Cortex of kidney (tissue), 1 donor: ENCODE results near the gene SZT2.
A peak's percentile ranks its signal among the peaks of the same experiment; 100 is the strongest.

Experiments used
- DNase-seq: peaks from one replicate; lab custom pipeline; 2025; lab: John Stamatoyannopoulos, UW

The SZT2 gene

DNA sequence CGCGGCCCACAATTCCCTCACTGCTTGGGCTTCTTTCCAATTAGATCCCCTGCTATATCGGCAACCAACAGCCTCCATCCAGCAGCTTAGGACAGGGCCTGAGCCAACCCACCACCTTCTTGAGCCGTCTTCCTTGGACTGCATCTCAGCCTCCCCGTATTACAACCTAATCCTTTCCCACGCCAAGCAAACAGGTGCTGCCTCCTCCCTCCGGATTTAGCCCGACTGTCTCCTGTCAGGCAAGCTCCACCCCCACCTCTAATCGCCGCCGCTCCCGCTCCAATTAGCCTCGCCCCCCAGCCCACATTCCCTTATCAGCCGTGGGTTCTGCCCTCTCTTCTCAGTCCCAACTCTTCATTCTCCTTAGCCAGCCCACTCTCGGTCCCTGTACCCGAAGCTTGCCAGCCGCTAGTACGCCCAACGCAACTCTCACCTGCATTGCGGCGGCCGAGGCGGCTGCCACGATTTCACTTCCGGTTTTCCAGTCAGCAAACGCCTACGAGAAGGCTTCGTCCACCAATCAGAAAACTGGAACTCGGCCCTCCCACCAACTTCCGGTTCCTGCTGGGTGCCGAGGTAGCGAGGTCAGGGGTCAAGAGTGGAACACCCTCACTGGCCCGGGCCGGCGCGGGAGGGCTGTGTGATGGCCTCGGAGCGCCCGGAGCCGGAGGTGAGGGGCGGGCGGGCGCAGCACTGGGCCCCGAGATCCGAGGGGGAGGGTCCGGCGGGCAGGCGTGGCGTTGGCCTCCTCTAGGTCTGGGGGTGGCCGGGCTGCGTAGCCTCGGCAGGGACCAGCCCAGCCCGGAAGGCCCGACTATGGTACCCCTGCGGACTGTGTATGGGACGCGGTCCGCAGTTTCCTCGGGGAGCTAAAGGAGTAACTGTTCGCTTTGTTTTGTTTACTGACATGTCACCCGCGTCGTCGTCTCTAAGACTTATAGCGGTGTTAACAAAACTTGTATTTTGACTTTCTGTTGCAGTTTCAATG, at the start of gene SZT2, which contains the start of gene MED8:
SZT2 (plus strand) TSS at position 574 of the 988 bp plus-strand sequence; CDS start at position 644, 70 bp downstream.
MED8 (minus strand) TSS at position 475 of the 988 bp plus-strand sequence; CDS start at position 439, 36 bp downstream.
- no peak for DNase-seq

DNA sequence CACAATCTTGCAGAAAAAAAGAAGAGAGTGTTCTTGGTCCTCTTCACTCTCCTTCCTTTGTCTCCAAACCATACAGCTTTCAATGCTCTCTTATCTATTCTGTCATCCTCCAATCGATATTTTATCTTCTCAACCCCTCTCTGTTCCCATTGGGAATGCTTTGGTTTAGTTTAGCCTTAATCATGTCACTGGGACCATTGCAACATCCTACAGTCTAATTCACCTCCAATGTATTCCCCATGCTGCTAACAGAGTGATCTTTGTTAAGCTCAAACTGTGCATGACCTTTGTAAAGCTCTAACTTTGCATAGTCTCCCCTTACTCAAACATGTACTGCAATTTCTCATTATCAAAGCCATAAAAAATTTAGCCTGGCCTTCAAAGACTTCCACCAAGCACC, 49.1 kb upstream of the SZT2 start:
- DNase-seq, result no peak

DNA sequence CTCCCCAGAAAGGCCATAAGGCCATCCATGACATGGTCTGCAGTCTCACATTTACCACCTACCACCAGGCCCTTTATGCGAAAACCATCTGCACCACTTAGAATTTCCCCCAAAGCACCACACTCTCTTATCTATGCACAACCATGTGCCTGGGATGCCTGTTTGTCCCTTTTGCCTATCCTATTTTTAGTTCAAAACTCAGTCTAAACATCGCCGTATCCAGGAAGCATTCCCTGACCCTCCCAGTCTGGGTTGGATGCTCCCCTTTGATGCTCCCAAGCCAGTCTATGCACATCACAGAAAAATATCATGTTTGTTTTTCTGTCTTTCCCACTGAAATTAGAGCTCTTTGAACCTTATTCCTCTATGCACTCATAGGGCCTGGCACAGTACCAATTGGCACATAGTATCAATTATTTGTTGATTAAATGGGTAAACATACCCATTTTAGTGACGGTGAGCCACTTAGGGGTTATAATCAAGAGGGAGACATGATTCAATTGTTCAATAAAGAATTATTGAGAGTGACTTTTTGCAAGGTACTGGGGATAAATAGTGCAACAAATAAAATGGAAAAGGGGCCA, 45.3 kb upstream of the SZT2 start:
- no peak for DNase-seq

DNA sequence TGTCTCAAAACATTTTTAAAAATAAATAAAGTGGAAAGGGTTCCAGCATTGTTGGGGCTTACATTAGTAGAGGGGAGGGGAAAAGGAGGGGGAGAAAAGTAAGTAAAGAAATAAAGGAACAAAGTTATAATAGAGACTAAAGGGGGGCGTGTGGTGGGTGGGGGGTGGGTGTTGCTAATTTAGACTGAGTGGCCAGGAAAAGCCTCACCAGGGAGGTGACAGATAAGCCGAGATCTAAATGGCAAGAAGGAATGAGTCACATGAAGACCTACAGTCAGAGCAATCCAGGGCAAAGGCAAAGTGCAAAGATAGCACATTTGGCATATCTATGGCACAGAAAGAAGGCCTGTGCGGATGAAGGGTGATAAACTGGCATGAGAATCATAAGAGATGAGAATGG, 44.6 kb upstream of the SZT2 start:
- DNase-seq, result no peak

DNA sequence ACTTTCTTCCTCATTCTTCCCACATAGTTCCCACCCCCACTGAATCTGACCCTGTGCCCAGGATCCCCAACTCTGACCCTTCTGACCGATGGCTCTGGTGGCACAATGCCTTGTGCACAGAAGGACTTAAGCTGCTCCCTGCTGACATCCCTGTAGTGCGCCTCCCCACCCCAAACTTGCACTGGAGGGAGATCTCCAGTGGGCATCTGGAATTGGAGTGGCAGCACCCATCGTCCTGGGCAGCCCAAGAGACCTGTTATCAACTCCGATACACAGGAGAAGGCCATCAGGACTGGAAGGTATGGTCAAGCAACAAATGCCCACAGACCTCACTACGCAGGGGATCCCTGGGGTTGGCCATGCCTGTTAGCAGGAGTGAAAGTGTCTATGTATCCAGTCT, 43.1 kb upstream of the SZT2 start:
- DNase-seq, result no peak

DNA sequence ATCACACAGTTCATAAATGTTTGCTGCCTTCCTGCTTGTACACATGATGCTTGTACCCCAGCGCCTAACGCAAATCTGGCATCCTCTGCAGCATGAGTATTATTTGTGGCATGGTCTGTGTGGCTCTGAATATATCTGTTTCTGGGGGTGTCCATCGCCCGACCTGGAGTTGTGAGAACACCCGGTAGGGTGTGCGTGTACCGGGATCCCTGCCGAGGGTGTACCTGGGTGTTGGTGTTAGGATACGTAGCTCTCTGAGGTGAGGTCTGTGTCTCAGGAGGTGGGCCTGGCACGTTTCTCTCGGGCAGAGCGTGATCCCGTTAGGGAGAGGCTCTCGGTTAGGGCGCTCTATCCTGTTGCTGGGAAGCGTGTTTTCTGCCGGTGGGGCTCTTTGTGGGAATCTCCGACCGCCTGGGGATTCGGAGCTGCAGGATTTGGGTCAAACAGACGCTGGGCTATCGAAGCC, 41.3 kb upstream of the SZT2 start:
- no peak for DNase-seq

DNA sequence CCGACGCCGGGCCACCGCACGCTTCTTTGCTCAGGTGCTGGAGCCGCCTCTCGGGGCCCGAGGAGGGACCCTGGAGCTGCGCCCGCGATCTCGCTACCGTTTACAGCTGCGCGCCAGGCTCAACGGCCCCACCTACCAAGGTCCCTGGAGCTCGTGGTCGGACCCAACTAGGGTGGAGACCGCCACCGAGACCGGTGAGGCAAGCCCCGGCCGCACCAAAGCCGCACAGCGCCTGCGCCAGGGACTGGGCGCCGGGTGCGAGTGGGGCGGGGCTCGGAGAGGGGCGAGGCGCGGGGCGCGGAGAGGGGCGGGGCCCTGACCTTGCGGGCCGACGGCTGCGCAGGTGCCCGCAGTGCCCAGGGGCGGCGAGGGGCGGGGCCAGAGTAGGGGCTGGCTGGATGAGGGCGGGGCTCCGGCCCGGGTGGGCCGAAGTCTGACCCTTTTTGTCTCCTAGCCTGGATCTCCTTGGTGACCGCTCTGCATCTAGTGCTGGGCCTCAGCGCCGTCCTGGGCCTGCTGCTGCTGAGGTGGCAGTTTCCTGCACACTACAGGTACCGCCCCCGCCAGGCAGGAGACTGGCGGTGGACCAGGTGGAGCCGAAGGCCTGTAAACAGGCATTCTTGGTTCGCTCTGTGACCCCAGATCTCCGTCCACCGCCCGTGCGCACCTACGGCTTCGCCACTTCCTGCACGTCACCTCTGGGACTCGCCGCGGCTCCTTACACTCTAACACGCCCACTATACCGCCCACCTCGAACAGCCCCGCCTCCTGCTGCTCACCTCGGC, 40.7 kb upstream of the SZT2 start:
- DNase-seq, result peak; percentile 40

DNA sequence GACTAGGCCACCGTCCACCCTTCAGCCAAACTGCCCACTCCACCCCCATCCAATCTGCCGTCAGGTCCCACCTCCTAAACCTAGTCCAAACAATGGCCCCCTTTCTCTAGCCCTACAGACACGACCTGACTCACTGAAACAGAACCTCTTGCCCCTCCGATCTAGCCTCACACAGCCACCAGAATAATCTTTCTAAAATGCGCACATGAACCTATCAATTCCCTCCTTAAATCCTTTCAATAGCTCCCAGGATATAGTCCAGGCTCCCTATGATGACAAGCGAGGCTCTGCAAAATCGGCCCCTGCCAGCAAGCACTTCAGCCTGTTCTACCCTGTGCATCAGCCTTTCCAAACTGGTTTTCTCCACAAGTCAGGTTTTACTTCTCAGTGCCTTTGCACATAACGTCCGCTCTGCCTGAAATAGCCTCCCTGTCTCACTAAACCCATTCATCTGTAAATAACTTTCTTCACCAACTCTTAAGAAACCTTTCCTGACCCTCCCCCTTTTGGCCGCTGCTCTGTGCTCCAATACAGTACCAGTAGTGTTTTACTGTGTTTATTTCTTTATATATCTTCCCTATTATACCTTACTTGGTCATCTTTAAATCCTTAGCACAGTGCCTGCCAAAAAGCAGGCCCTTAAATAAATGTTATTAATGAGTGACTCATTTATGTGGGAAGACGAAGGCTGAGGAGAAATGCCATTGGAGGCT, 39.9 kb upstream of the SZT2 start:
- no peak for DNase-seq

DNA sequence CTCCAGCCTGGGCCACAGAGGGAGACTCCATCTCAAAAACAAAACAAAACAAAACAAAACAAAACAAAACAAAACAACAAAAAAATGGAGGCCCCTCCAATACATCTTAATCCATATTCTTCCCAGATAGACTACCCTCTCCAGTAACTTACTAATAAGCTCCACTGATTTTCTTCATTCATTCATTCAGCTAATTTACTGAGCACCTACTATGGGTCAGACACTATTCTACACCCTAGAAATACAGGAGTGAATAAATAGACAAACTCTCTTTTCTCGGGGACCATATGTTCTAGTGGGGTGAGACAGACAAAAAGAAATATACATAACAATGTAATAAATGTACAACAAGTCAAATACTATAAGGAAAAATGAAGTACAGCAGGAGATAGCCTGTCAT, 38.7 kb upstream of the SZT2 start:
- DNase-seq, result no peak

DNA sequence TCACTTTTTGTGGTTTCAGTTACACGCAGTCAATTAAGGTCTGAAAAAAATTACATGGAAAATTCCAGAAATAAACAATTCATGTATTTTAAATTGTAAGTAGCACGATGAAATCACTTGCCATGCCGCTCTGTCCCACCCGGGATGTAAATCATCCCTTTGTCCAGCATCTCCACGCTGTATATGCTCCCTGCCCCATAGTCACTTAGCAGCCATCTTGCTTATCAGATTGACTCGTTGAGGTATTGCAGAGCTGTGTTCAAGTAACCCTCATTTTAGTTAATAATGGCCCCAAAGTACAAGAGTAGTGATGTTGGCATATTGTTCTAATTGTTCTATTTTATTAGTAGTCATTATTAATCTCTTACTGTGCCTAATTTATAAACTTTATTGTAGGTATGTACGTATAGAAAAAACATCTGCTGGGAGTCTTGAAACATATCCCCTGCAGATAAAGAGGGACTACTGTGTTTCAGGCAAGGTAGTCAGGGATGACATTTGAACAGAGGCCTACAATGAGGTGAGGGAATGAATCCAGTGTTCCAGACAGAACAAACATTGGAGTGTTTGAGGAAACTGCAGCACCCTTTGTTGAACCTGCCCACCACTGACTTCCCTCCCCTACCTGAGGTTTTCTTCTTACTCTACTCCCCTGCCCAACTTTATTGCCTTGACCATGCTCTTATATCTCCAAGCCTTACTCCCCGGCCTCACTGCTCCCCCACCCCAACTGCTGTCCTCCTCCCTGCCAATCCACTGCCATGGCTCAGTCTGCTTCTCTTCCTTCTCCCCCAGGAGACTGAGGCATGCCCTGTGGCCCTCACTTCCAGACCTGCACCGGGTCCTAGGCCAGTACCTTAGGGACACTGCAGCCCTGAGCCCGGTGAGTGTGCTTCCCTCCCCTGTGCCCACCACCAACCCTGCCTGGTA, 38.0 kb upstream of the SZT2 start:
- DNase-seq, result no peak

DNA sequence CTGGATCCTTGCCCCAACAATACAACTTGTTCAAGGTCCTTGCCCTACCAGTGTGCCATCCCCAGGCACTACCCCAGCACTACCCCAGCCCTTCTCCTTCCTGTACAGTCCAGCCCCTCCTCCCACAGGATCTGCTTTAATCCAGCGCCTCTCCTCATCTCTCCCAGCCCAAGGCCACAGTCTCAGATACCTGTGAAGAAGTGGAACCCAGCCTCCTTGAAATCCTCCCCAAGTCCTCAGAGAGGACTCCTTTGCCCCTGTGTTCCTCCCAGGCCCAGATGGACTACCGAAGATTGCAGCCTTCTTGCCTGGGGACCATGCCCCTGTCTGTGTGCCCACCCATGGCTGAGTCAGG, 37.4 kb upstream of the SZT2 start:
- DNase-seq, result no peak

DNA sequence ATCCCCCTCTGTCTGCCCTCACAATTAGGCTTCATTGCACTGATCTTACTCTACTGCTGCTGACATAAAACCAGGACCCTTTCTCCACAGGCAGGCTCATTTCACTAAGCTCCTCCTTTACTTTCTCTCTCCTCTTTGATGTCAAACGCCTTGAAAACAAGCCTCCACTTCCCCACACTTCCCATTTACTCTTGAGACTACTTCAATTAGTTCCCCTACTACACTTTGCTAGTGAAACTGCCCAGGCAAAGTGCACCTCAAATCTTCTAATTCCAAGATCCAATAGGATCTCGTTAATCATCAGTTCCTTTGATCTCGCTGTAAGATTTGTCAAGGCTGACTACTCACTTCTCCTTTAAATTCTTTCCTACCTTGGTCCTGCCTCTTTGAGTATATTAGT, 36.8 kb upstream of the SZT2 start:
- DNase-seq, result no peak

DNA sequence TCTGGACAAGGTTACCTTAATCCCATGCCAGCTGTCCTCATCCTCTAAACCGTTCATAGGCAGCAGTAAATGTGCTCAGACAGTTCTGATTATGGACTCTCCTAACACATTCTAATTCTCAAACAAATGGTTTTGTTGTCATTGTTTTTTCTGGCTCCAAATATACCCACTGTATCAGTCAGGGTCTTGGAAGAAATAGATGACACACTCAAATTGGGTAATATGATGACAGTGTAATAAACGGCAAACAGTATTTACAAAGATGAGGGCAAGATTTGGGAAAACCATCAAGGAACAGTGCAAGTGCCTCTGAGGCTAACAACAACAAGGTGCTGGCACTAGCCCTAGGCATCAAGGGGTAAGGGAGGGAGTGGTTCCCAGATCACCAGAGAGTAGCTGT, 35.2 kb upstream of the SZT2 start:
- no peak for DNase-seq

DNA sequence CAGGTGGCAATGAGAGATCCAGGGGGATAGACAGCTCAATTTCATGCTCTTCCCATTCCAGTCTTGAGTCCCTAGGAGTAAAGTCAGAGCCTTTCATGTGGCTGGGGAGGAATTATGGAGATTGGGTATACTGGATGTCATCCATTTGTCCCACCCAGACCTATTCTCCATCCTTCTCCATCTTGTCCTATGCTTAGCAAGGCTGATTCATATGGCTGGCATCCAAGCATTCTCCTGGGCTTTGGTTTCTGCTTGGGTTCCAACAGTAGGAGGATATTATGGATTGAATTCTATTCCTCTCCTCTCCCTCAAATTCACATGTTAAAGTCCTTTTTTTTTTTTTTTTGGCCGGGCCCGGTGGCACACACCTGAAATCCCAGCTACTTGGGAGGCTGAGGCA, 34.8 kb upstream of the SZT2 start:
- no peak for DNase-seq

DNA sequence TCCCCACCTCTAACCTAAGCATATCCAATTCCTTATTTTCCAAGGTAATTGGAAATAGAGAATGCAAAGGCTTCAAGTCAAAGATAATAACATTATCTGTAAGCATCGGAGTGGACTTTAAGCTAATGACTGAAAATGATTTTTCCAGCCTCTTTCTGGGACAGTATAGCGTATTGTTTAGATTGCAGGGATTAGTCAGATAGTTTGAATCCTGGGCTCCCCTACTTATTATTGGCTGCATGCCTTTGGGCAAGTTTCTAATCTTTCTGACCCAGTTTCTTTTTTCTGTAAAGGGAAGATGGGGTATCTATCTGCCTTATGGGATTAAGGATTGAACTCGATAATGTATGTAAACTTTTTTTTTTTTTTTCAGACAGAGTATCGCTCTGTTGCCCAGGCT, 32.4 kb upstream of the SZT2 start:
- no peak for DNase-seq

DNA sequence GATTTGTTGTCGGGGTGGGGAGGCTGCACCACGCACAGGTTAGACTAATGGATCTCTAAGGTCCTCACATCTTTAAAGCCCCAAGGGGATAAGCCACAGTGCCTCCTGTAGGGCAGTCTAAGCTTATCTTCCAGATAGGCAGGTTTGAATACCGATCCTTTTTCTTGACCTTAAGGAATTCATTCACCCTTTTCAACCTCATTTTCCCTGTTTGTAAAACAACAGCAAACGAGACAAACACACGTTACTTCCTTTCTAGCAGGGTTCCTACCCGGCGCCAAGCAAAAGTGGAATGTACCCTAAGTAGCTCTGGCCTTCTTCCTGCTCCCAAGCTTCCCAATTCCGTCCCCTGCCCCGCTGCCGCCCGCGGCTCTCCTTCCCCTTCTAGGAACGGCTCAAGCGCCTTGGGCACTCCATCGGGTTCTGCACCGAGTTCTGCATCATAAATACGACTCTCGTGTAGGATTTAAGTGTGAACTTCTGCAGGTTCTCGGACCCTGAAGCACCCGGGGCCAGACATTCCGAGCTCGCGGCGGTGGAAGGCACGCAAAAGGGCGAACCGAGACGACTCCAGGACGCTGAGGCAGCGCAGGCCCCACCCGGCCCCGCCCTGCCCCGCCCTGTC, 31.5 kb upstream of the SZT2 start:
- DNase-seq, result no peak

DNA sequence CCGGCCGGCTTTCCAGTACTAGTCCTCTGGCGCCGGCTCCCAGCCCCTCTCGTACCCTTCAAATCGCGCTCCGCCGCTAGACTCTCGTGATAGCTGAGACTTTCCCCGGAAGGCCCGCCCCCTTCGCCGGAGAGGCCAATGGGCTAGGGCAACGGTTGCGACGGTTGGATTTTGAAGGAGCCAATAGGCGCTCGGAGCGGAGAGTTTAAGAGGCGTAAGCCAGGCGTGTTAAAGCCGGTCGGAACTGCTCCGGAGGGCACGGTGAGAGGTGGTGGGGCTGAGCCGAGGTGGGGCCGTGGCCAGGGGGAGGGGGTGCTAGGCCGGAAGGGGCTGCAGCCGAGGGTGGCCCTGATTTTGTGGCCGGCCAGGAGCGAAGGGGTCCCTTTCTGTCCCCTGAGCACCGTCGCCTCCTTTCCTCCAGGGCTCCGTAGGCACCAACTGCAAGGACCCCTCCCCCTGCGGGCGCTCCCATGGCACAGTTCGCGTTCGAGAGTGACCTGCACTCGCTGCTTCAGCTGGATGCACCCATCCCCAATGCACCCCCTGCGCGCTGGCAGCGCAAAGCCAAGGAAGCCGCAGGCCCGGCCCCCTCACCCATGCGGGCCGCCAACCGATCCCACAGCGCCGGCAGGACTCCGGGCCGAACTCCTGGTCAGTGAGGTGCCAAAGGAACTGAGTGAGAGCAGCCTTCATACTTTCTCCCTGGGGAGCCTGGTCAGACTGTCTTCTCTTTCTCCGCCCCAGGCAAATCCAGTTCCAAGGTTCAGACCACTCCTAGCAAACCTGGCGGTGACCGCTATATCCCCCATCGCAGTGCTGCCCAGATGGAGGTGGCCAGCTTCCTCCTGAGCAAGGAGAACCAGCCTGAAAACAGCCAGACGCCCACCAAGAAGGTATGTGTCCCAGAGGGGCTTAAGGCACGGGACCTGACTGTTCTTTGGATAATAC, 30.7 kb upstream of the SZT2 start, which contains the start of gene CDC20:
CDC20 (plus strand) TSS at position 236 of the 948 bp plus-strand sequence; CDS start at position 471, 235 bp downstream.
- peak; percentile 49 for DNase-seq

DNA sequence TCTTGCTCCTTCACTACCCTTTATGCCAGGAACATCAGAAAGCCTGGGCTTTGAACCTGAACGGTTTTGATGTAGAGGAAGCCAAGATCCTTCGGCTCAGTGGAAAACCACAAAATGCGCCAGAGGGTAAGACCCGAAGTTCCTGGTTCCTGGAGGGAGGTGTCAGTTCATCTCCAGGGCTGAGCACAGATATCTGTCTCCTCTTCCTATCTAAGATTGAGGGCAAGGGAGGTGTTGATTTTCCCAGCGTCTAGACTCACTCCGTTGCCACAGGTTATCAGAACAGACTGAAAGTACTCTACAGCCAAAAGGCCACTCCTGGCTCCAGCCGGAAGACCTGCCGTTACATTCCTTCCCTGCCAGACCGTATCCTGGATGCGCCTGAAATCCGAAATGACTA, 30.0 kb upstream of the SZT2 start:
- DNase-seq, result no peak

DNA sequence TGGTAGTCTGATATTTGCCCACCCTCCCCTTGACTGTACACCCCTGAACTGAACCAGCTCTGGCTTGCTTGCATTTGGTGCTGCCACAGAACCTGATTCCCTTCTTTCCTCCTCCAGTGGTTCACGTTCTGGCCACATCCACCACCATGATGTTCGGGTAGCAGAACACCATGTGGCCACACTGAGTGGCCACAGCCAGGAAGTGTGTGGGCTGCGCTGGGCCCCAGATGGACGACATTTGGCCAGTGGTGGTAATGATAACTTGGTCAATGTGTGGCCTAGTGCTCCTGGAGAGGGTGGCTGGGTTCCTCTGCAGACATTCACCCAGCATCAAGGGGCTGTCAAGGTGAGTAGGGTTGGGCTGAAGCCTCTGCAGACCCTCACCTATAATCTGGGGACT, 29.1 kb upstream of the SZT2 start:
- DNase-seq, result no peak
